Pulmonary artery endothelial cell (primary cell): Measurements from ENCODE around the gene CNNM1. TPM values are rescaled to one million over a fixed set of nuclear protein-coding genes. Genes with fewer than 3 reads are reported as not detected.

ENCODE experiments used
- total RNA-seq: library from RNA; depleted of rRNA; stranded (reverse); fragments of >200 nt; gene quantifications from 2 replicates; pipeline ENCODE4 v1.2.3, GENCODE V29; 2014

Gene CNNM1
- total RNA-seq, 1 donor from 2014 or later, result under 0.01 TPM

Other genes with a start within 250 kb of the CNNM1 start
- gene HPSE2, start 93.5 kb upstream of the CNNM1 start, total RNA-seq, result not detected in 2 replicates
- gene GOT1, start 101.3 kb downstream of the CNNM1 start, total RNA-seq, result 29.6 and 37.7 TPM in 2 replicates
- gene NKX2-3, start 203.6 kb downstream of the CNNM1 start, total RNA-seq, result 0.07 TPM in 1 of 2 replicates, not detected in the other